Measurements from ENCODE around the gene SNTA1.
"Not testable (repeated sequence)": the region's sequence is repeated elsewhere in the genome, so short reads cannot be mapped to it uniquely, and the experiment has no call there.

Gene SNTA1

GRCh38 chr20:33391722-33392415 lies 51.7 kb downstream of the SNTA1 start:
- DNase-seq: no peak

- DNase-seq: not testable (repeated sequence)
Observed at GRCh38 chr20:33389326-33389725, 54.2 kb downstream of the SNTA1 start.

- DNase-seq: no peak
Observed at GRCh38 chr20:33388268-33388667, 55.3 kb downstream of the SNTA1 start.

GRCh38 chr20:33387177-33387576 lies 56.4 kb downstream of the SNTA1 start:
- no peak for DNase-seq

GRCh38 chr20:33386673-33387072 lies 56.9 kb downstream of the SNTA1 start:
- DNase-seq: no peak

GRCh38 chr20:33377366-33377765 lies 66.2 kb downstream of the SNTA1 start:
- DNase-seq: no peak

- DNase-seq: no peak
Observed at GRCh38 chr20:33373735-33374605, 69.6 kb downstream of the SNTA1 start.

- DNase-seq: no peak
Observed at GRCh38 chr20:33372993-33373441, 70.5 kb downstream of the SNTA1 start.

GRCh38 chr20:33370291-33370690 lies 73.3 kb downstream of the SNTA1 start:
- DNase-seq: no peak

GRCh38 chr20:33362898-33363297 lies 80.7 kb downstream of the SNTA1 start:
- DNase-seq: no peak

GRCh38 chr20:33359399-33360261 lies 83.9 kb downstream of the SNTA1 start:
- DNase-seq: no peak

Data from NCI-H1436 treated with DMSO at 0.1 percent for 48 hours (cell line).